CD14-positive monocyte (primary cell): ENCODE data around the gene PDE4D. TPM values are rescaled to one million over a fixed set of nuclear protein-coding genes. Genes with fewer than 3 reads are reported as not detected.

Experiments used
- DNase-seq, 3 donors: peaks; one replicate each; pipeline ENCODE4 v3.0.0-alpha.2; 2011 to 2022
- H2AFZ ChIP-seq: 2 replicates; pipeline ENCODE4 v1.6.0; 2012; ENCODE audit warnings: mild to moderate bottlenecking, low read depth, low read length, inconsistent platforms; ENCODE audit not compliant: insufficient read depth, poor library complexity, severe bottlenecking
- H3K27ac ChIP-seq, 2 donors: 1 replicate in 1 of 2; 2 replicates in 1 of 2; pipeline ENCODE4 v1.5.1; 2012 to 2013; ENCODE audit warnings: low read length in 2 of 2, control low read depth in 1 of 2, inconsistent platforms in 1 of 2, low read depth in 1 of 2, mild to moderate bottlenecking in 1 of 2
- H3K27me3 ChIP-seq, 2 donors: one replicate each; pipeline versions ENCODE4 v1.6.0 to v1.6.1; 2011 to 2013; ENCODE audit warnings: low read length in 2 of 2; ENCODE audit not compliant: control insufficient read depth in 2 of 2, insufficient read depth in 2 of 2
- H3K36me3 ChIP-seq, 2 donors: replicated peaks in 1 of 2; 1 replicate in 1 of 2; 2 replicates in 1 of 2; pipeline versions ENCODE4 v1.5.1 to v1.6.1; 2012 to 2013; ENCODE audit warnings: low read length in 2 of 2, control low read depth in 1 of 2, inconsistent platforms in 1 of 2, mild to moderate bottlenecking in 1 of 2; ENCODE audit not compliant: insufficient read depth in 2 of 2, control insufficient read depth in 1 of 2
- H3K4me1 ChIP-seq, 2 donors: 1 replicate in 1 of 2; 2 replicates in 1 of 2; pipeline versions ENCODE4 v1.5.1 to v1.6.1; 2012 to 2013; ENCODE audit warnings: low read length in 2 of 2, control low read depth in 1 of 2, inconsistent platforms in 1 of 2, mild to moderate bottlenecking in 1 of 2, moderate library complexity in 1 of 2; ENCODE audit not compliant: insufficient read depth in 2 of 2, control insufficient read depth in 1 of 2
- H3K4me2 ChIP-seq: replicated peaks from 2 replicates; pipeline ENCODE3; 2012; ENCODE audit warnings: low read length, moderate library complexity, mild to moderate bottlenecking; ENCODE audit not compliant: poor library complexity, severe bottlenecking; ENCODE audit errors: extremely low read depth
- H3K4me3 ChIP-seq, 3 experiments: fragments of 200-600 bp in 1 of 3; sonication (generic) in 1 of 3; replicated peaks in 1 of 3; 1 replicate in 2 of 3; 2 replicates in 1 of 3; pipeline ENCODE4 v1.5.1; 2011 to 2013; ENCODE audit warnings: low read length in 3 of 3, mild to moderate bottlenecking in 3 of 3, control low read depth in 2 of 3, low read depth in 2 of 3, inconsistent platforms in 1 of 3, moderate library complexity in 1 of 3
- H3K79me2 ChIP-seq: 2 replicates; pipeline ENCODE4 v1.6.0; 2012; ENCODE audit warnings: mild to moderate bottlenecking, control low read depth, inconsistent platforms, low read length, moderate library complexity; ENCODE audit not compliant: insufficient read depth
- H3K9ac ChIP-seq: 2 replicates; pipeline ENCODE4 v1.6.0; 2017; ENCODE audit warnings: low read length, mild to moderate bottlenecking; ENCODE audit not compliant: insufficient read depth, poor library complexity, severe bottlenecking
- H3K9me3 ChIP-seq, 2 donors: replicated peaks in 1 of 2; 1 replicate in 1 of 2; 2 replicates in 1 of 2; pipeline versions ENCODE4 v1.5.1 to v1.6.1; 2012 to 2013; ENCODE audit warnings: low read length in 2 of 2, control low read depth in 1 of 2; ENCODE audit not compliant: control insufficient read depth in 1 of 2, insufficient read depth in 1 of 2
- H4K20me1 ChIP-seq: 2 replicates; pipeline ENCODE4 v1.6.0; 2012; ENCODE audit warnings: mild to moderate bottlenecking, low read length, control low read depth, moderate library complexity; ENCODE audit not compliant: insufficient read depth
- H3K27ac Mint-ChIP-seq, 7 donors: one replicate each; pipeline ENCODE4 v1.8.0; 2020; ENCODE audit warnings: mild to moderate bottlenecking in 7 of 7, mixed read lengths in 7 of 7, moderate library complexity in 6 of 7, inconsistent platforms in 2 of 7
- H3K27me3 Mint-ChIP-seq, 3 donors: one replicate each; pipeline ENCODE4 v1.8.0; 2021 to 2022; ENCODE audit warnings: low read depth in 3 of 3, mild to moderate bottlenecking in 3 of 3, mixed read lengths in 3 of 3, moderate library complexity in 3 of 3, inconsistent platforms in 1 of 3
- H3K36me3 Mint-ChIP-seq, 2 donors: one replicate each; pipeline ENCODE4 v1.8.0; 2020; ENCODE audit warnings: mixed read lengths in 2 of 2, inconsistent platforms in 1 of 2, mild to moderate bottlenecking in 1 of 2
- H3K4me1 Mint-ChIP-seq: one replicate; pipeline ENCODE4 v1.8.0; 2020; ENCODE audit warnings: mild to moderate bottlenecking, mixed read lengths
- H3K4me3 Mint-ChIP-seq, 2 donors: one replicate each; pipeline ENCODE4 v1.8.0; 2020; ENCODE audit warnings: mild to moderate bottlenecking in 2 of 2, mixed read lengths in 2 of 2, moderate library complexity in 1 of 2
- H3K9me3 Mint-ChIP-seq, 7 donors: one replicate each; pipeline ENCODE4 v1.8.0; 2020 to 2022; ENCODE audit warnings: mixed read lengths in 7 of 7, mild to moderate bottlenecking in 6 of 7, moderate library complexity in 6 of 7, inconsistent platforms in 2 of 7
- WGBS: methylation state at CpG from one replicate; pipeline ENCODE4 v1.1.5; 2013; ENCODE audit warnings: missing lambda C conversion rate; ENCODE audit not compliant: insufficient coverage; 5-methylcytosine and 5-hydroxymethylcytosine counted together
- intact Hi-C, 2 donors: fragments of 100-400 bp; cut with micrococcal nuclease; formaldehyde crosslinking; loops; one replicate each; pipeline versions ENCODE4 v1.15.0 to v1.15.1; 2023
- polyA plus RNA-seq, 3 donors: library from polyadenylated mRNA; depleted of rRNA in 1 of 3; unstranded in 2 of 3; stranded (reverse) in 1 of 3; fragments of 300-500 nt in 2 of 3; fragments of >200 nt in 1 of 3; fragmentation: Illumina TruSeq in 2 of 3; gene quantifications; 1 replicate in 2 of 3; 2 replicates in 1 of 3; pipeline ENCODE4 v1.2.3, GENCODE V29; 2012 to 2021
- TF ChIP-seq, protein P1 (sequence below): fragments of 200-600 bp; IDR thresholded peaks from one replicate; pipeline ENCODE4 v1.8.0; 2022; ENCODE audit warnings: antibody characterized with exemption, mild to moderate bottlenecking

PDE4D gene
- polyA plus RNA-seq, 3 donors = 1.9 to 3.4 (median 2.8) TPM

DNA sequence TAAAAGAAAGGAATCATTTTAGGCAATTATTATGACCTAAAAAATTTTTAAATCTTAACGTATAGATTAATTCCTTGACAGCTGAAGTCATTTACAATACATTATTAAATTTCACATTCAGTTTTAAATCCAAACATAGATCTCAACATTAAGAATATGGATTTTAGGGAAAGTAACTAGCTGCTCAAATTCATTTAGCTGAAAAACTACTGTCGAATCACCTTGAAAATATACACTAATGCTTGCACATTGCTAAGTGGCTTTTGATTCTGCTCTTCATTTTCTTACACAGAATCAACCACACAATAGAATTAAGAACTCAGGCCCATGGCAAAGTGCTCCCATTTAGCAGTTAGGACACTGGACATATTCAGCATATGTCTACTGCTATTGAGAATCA is 856.5 kb downstream of the PDE4D start:
- intact Hi-C loops = no loop called here
- no peaks in the 10 kb centered on the region for H3K27me3 ChIP-seq
- peaks cover 26 to 44% of the 10 kb centered on the region in 2 donors for H3K4me1 ChIP-seq
- no peak overlapping the region for H2AFZ ChIP-seq
- TF ChIP-seq, protein P1, sequence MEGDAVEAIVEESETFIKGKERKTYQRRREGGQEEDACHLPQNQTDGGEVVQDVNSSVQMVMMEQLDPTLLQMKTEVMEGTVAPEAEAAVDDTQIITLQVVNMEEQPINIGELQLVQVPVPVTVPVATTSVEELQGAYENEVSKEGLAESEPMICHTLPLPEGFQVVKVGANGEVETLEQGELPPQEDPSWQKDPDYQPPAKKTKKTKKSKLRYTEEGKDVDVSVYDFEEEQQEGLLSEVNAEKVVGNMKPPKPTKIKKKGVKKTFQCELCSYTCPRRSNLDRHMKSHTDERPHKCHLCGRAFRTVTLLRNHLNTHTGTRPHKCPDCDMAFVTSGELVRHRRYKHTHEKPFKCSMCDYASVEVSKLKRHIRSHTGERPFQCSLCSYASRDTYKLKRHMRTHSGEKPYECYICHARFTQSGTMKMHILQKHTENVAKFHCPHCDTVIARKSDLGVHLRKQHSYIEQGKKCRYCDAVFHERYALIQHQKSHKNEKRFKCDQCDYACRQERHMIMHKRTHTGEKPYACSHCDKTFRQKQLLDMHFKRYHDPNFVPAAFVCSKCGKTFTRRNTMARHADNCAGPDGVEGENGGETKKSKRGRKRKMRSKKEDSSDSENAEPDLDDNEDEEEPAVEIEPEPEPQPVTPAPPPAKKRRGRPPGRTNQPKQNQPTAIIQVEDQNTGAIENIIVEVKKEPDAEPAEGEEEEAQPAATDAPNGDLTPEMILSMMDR = no peak
- Mint-ChIP-seq H3K27me3 (peaks cover 0 to 3% (median 0%) of the 10 kb centered on the region in 3 donors), H3K27ac (no peak overlapping the region), H3K9me3 (no peaks in the 10 kb centered on the region), H3K4me1 (peaks cover 48% of the 10 kb centered on the region), H3K4me3 (peak overlapping the region in 1 of 2 donors; percentile 100), H3K36me3 (peaks cover 0 to 4% of the 10 kb centered on the region in 2 donors)
- H3K4me2 ChIP-seq = no peak overlapping the region
- no peaks in the 10 kb centered on the region for H4K20me1 ChIP-seq
- no peak overlapping the region for H3K9ac ChIP-seq
- no peak for DNase-seq
- H3K4me3 ChIP-seq = no peak overlapping the region
- H3K27ac ChIP-seq = no peak overlapping the region
- H3K9me3 ChIP-seq = no peaks in the 10 kb centered on the region
- H3K36me3 ChIP-seq = no peaks in the 10 kb centered on the region
- WGBS = no CpG with 5 or more reads among the region's 2 CpGs
- H3K79me2 ChIP-seq = peaks cover 26% of the 10 kb centered on the region

DNA sequence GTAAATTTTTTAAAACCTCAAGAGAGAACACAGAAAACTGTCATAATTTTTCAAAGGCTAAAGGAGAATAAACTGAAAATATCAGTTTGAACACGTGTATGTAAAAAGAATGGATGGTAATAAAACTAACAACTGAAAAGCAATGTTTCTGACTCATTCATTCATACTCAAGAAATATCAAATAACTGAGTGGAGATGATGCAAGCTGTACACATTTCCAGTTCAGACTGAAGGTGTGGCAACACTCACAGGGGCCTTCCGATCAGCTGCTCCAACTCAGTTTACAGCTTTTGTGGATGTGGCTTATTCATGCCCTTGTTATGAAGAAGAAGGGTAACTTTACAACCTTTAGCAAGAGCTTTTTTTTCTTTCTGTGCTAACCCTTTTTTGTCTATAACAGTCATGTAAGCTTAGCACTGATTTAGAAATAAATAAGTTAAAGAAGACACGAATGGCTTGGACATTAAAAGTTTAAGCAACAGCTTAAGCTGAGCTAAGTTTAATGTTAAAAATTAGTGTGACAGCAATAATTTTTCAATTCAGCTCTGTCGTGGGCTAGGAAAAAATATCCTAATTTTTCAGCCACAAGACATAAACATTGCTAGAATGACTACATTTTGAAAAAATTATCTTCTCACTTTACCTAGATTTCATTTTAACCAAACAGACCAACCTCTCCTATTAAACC is 857.1 kb downstream of the PDE4D start:
- H3K9me3 Mint-ChIP-seq = peaks cover 0 to under 1% (median 0%) of the 10 kb centered on the region in 7 donors
- Histone ChIP-seq H3K79me2 (peaks cover 26% of the 10 kb centered on the region), H2AFZ (no peak overlapping the region), H4K20me1 (no peaks in the 10 kb centered on the region), H3K27me3 (no peaks in the 10 kb centered on the region), H3K4me2 (no peak overlapping the region), H3K9me3 (no peaks in the 10 kb centered on the region), H3K9ac (no peak overlapping the region), H3K27ac (no peak overlapping the region), H3K4me1 (peaks cover 26 to 43% of the 10 kb centered on the region in 2 donors), H3K4me3 (no peak overlapping the region), H3K36me3 (no peaks in the 10 kb centered on the region)
- H3K4me3 Mint-ChIP-seq = peak overlapping the region in 1 of 2 donors; percentile 34
- peak; percentile 61 to 87 (median 83) for DNase-seq
- TF ChIP-seq, protein P1 = no peak
- H3K27ac Mint-ChIP-seq = peak overlapping the region in 3 of 7 donors; percentile 15 to 69 (median 15)
- H3K36me3 Mint-ChIP-seq = peaks cover 0 to 4% of the 10 kb centered on the region in 2 donors
- H3K4me1 Mint-ChIP-seq = peaks cover 44% of the 10 kb centered on the region
- WGBS = no CpG with 5 or more reads among the region's 4 CpGs
- intact Hi-C loops = no loop called here
- H3K27me3 Mint-ChIP-seq = peaks cover 0 to 3% (median 0%) of the 10 kb centered on the region in 3 donors
